ENCODE data around the gene PRAC2. TPM values are rescaled to one million over a fixed set of nuclear protein-coding genes. Genes with fewer than 3 reads are reported as not detected.

The PRAC2 gene
- total RNA-seq, 1 experiment from 2014 or later = not detected

DNA sequence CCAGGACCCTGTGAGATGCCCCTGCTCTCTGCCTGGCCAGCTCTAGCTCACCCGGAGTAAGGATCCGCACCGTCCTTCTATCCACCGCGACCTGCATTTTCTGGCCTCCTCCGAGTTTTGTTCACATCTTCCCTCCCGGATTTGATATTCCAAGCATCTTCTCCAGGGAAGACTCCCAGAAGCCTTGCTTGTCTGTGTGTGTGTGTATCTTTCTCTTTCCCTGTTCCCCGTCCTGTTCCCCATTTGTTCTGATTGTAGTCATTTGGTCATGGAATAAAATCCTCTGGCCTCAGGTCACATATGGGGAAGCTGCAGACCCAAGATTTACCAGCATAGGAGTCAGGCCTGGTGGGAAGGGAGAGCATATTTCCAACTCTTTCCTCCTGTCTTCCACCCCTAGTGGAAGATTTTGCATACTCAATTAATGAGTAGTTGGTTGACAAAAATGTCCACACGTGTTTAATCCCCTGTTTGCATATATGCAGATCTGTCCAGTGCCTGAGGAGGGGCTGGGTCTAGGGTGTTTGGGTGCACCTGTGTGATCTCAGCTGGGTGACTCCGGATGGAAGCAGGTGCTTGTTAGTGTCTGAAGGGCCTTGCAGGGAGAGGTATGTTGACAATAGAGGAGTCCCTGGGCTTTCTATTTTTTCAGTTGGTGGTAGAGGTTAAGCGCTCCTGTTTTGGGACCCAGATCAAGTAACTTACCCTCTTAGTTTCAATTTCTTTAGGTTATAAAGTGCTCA lies 2.5 kb upstream of the PRAC2 start:
- DNase-seq (ENCODE audit: low read depth) = no peak

DNA sequence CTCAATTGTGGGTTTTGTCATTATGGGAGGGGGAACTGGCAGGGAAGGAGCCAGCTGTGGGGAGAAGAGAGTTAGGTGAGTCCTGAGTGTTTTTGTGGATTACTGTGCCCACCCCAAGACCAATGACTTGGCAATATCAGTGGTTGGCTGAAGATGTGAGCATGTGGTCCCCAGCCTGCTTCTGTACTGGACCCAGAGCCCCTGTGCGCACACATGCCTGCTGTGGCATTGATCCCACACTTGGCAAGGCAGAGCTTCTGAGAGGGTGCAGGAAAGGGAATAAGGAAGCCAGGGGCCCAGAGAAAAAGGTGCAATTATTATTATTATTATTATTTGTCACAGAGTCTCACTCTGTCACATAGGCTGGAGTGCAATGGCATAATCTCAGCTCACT lies 2.0 kb upstream of the PRAC2 start:
- DNase-seq (ENCODE audit: low read depth) = no peak

DNA sequence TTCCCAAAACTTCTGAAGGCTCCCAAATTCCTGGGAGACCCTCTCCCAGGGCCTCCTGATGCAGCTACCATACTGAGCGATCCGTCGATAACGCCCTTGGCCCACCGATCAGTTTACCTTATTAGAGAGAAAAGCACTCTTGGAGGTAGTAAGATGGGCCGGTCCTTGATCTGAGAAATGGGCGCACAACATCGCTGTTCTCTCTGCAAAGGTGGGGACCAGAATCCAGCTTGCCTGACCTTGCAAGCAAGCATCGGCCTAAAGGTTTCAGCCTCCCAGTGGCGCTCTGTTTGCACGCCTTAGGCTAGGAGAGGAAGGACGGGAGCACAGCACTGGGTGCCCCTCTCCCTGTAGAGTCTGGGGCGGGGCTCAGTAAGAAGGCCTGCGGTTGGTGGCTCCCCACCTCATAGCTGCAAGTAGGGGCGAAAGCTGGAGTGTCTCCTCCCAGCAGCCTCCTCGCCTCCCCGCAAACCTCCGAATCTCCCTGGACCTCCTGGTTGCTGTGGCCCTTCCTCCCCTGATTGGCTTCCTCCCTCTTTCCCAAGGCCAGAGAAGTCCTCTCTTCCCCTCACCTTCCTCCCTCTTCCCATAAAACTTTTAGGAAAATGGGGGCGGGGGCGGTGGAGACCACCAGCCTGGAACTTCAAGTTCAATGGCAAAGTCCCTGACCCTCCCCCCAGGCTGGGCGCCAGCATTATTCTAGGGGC lies 631 bp upstream of the PRAC2 start, which contains the start of gene PRAC1:
PRAC1 (minus strand) TSS at position 318 of the 707 bp plus-strand sequence; CDS start at position 192, 126 bp downstream.
- DNase-seq (ENCODE audit: low read depth) = no peak

DNA sequence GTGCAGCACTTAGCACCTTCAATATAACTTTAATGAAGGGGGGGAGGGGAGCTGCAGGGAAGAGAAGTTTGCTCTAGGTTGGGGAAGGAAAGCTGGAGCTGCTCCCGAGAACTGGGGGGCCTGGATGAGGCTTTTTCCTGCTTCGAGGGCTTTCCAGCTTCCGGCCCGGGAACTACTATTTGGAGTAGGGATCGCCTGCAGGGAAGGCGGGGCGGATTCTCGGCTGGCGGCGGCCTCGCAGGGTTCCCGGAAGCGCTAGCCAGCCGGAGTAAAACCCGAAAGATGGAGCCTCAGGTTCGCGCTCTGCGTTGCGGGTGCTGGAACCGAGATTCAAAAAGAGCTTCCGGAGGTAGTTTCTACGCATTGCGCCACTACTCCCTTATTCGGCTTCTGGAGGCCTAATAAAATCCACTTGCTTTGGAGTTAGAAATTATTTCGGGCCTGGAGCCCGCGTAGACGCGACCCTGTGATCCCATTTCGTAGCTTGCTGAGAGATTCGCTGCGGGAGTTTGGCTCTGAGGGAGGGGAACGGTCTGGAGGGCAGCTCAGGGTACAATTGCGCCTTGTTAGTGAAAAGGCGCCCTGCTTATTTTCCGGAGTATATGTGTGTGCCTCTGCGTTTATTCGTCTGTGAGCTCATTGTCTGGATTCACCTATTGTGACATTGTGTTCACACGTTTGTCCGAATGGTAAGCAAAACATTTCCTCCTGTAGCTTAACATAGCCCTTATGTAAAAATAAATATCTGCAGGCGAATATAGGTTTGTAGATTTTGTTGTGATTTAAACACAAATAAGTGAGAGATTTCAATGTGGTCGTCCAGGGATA lies 652 bp downstream of the PRAC2 start:
- DNase-seq (ENCODE audit: low read depth) = no peak

DNA sequence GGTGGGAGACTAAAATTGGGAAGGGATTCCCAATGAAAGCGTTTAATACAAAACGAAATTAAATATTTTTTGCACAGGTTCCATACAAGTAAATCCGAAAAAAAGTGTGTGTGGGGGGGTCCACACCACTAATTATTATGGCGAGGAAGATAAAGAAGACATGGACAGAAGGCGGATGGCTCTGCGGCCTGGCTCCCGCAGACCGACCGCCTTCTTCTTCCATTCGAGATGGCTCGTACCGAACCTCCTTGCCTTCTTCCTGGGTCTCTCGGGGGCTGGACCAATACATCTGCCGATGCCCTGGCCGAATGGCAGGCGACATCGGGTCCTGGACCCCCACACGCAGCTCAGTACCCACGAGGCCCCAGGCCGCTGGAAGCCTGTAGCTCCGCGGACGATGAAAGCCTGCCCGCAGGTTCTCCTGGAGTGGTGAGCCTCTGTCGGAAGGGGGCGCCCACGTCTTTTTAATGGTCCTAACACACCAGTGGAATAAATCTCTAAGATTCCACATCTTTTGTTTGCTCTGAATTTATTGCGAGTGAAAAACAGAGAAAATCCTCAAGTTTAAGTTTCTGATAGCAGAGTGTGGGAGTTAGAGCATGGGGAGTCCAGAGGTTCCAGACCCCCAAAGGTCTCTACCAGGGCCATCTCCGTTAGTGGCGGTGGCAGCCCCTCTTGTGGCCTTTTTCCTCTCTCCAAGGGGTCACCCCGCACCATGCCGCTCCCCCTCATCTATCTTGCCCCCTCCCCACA lies 1.4 kb downstream of the PRAC2 start:
- peak; percentile 73 for DNase-seq (ENCODE audit: low read depth)

DNA sequence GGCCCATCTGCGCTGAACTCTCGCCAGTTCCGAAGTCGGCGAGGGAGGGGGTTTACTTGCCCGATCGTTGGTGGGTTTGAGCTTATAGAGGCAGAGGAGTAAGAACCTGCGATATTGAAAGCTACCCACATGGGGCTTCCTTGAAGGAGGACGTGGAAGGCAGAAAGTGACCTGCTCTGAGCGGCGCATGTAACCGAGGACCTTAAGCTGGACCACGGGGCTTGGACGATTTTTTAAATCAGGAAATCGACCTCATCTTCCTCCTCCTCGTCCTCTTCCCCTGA lies 2.0 kb downstream of the PRAC2 start:
- DNase-seq (ENCODE audit: low read depth) = peak; percentile 17

DNA sequence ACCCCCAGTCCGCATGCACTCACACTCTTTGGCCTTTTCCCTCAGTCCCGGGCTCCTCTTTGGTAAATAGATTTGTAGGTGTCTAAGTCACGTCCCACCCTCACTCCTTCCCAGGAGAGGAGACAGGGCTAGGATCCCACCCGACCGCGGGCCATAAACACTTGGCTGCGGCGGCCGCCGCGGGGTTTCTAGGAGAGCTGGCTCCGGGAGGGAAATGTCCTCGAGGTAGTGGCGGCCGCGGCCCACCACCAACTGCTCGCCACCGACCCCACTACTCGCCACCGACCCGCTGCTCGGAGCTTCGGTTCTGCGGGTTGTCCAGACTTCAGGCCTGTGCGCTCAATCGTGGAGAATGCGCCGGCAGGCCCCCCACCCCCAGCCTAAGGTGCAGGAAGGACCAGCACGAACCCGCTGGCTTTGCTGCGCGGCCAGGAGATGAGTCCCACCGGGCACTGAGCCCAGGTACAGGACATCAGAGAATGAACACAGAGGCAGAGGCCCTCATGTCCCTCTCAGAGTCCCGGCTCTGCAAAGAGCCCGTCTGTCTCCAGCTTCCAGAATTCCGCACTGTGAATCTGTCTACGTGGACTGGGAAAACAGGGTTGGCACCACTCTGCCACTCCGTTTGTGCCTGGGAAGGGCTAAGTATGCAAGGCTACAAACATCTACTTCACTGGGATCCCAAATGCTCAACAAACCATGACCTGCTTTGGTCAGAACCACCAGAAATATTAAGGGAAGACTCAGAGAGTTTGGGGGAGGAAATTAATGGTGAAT lies 2.5 kb downstream of the PRAC2 start:
- DNase-seq (ENCODE audit: low read depth) = no peak

DNA sequence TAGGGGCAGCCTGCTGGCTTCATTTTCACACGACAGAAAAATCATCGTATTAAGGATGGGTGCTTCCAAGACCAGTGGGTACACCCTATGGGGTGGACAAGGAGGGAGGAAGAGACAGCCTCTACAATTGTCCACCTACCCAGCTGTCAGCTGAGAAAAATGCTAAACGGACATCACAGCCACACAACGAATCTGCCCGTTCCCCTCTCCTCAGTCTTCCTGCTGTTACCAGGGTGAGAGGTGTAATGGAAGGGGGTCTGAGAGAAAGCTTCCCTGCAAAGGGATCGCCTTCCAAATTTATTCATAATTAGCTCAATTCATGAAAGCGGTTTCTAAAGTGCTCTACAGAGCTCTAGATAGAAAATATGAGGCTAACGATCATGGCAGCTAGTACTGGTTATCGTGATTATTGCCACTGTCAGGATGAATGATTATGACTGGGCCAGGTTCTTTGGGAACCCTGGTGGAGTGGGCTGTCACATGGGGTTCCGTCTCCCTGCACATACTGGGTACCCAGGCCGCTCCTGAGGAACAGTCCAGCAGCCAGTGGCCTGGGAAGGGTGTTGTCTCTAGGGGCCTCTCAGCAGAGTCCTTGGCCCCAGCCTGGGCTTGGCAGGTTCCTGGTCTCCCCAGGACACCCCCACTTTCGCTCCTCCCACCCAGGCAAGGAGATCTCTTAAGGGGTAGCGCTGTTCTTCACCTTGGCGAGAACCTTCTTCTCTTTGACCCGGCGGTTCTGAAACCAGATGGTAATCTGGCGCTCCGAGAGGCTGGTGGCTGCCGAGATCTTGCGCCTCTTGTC lies 3.3 kb downstream of the PRAC2 start:
- DNase-seq (ENCODE audit: low read depth) = no peak

DNA sequence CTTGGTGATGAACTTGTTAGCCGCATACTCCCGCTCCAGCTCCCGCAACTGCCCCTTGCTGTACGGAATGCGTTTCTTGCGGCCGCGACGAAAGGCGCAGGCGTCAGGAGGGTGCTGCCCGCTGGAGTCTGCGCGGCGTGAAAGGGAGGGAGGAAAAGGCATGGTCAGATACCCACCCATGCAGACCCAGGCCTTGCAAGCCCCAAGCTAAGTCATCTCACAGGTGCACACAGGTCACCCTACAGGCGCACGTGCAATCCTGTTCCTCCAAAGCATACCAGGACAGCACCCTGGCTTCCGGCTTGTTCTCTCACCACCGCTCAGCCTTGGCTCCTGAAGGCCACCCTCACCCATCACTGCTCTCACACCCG lies 3.9 kb downstream of the PRAC2 start:
- no peak for DNase-seq (ENCODE audit: low read depth)

DNA sequence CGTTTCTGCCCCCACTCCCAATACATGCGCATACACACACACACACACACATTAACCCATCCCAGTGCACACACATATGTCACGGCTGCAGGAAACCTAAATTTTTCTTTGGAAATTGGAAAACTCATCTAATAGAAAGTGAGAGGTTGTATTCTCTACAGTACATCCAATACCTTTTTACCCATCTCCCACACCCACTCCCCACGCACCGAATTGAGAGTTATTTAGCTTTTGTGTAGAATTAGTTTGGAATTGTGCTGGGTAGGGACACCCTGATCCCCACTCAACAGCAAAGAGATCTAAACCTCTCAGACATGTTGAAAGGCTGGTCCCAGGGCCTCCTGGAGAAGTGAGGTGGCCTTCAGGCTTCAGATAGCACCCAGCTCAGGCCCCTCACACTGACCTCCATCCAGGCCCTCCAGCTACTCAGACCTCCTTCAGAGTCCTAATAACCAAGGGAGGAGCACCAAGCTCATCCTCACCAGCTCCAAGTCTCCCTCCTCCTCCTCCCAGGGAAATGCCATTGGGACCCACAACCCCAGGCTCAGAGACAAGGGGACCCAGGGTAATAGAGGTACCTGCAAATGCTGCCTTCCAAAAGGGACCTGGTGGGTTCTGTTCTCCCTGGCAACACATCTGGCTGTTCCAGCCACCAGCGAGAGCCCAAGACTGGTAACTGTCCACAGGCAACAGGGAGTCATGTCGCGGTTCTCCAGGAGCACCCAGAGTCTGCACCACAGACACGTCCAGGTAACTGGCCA lies 4.6 kb downstream of the PRAC2 start:
- DNase-seq (ENCODE audit: low read depth) = no peak

DNA sequence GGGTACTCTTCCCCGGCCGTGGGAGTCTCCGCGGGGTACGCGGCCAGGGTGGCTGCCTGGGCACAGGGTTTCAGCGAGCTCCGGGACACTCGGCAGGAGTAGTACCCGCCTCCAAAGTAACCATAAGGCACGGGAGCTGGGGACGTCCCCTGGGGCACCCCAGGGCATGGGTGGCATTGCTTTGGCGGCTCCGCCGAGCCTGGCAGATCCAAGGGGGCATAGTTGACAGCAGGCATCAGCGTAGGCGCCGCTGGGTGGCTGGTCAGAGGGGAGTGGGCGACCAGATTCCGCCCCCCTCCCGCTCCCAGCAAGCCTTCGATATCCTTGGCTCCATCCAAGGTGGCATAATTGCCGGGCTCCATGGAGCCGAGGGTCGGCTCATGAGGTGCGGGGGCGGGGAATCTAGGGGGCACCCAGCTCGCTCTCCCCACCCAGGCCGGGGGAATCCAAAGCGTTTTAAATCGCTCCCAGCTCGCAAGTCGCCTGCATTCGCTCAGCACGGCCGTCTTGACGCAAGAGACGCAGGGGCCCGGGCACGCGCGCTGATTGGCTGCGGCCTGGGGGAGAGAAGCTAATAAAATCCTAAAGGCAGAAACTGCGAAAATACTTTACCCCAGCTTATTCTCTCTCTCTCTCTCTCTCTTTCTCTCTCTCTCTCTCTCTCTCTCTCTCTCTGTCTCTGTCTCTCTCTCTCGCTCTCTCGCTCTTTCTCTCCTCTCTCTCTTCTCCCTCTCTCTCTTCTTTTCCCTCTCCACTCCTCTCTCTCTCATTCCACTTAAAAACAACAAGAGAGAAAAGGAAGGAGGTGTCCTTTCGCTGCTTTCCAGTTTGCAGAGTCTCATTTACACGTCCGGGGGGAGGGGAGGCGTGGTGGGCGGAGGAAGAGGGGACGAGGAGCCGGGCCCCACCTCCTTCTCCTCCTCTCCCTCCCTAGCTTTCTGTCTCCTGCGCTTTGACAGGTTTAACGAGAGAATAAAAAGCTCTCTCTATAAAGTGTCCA lies 5.5 kb downstream of the PRAC2 start, which contains the start of gene HOXB13:
HOXB13 (minus strand) TSS at position 519 of the 1,000 bp plus-strand sequence; CDS start at position 362, 157 bp downstream.
- peak; percentile 81 for DNase-seq (ENCODE audit: low read depth)

DNA sequence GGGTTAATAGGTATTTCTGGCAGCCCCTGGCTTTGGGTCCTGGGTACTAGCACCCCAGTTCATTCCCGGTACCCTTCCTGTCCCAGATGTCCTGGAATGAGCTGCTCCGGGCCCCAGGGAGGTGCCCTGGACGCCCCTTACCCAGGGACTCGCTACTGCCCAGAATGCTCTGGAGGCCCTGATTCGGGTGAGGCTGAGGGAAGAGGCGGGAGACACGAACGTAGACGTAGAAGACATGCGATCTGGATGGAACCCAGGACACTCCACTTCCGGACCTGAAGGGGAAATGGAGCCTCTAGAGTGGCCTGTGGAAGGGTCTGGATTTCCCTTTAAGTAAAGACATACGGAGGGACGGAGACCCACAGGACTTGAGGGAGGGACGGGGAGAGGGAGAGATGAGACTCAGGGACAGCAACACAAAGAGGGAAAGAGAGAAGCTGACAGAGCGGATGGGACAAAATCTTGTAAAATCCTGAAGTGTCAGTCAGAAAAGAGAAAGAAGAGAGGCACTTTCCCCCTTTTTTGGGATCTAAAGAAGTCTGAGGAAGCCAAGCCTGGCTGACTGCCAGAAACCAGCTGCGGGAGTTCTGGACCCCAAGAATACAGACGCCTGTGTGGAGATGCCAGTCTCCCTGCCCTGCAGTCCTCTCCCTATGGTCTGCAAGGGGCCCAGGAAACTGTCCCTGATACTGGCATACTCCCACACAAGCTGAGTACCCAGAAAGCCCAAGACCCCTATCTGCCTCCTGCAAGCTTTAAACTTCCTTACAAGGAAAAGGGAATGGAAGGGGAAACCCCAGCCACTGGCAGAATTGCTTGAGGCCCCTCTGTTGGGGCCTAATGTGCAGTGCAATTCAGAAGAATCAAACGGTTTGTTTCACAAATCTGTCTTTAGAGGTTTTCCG lies 6.6 kb downstream of the PRAC2 start:
- no peak for DNase-seq (ENCODE audit: low read depth)

DNA sequence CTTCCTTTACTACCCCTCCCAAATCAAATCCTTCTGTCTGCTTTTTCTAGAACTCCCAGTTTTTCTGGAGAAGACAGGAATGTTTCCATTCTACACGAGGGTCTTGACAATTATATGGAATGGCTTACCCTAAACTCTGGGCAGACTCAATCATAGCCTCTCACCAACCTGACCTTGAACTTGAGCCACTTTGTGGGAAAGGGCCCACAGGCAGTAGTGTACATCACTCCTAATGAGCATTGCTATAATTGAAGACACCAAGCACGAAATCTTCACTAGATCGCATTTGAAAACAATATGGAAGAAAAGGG lies 7.2 kb downstream of the PRAC2 start:
- DNase-seq (ENCODE audit: low read depth) = no peak

DNA sequence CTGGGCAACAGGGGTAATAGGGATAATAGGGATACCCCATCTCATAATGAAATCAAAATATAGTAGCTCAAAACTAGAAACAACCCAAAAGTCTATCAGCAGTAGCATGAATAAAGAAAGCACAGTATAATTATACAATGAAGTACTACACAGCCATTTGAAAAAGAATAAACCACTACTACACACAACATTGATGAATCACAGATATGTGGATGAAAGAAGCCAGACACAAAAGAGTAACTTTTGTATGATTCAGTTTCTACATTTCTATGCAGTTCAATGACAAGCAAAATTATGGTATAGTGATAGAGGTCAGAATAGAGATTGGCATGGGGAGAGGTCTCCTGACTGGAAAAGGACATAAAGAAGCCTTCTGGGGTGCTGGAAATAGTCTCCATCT lies 8.4 kb downstream of the PRAC2 start:
- DNase-seq (ENCODE audit: low read depth) = no peak

DNA sequence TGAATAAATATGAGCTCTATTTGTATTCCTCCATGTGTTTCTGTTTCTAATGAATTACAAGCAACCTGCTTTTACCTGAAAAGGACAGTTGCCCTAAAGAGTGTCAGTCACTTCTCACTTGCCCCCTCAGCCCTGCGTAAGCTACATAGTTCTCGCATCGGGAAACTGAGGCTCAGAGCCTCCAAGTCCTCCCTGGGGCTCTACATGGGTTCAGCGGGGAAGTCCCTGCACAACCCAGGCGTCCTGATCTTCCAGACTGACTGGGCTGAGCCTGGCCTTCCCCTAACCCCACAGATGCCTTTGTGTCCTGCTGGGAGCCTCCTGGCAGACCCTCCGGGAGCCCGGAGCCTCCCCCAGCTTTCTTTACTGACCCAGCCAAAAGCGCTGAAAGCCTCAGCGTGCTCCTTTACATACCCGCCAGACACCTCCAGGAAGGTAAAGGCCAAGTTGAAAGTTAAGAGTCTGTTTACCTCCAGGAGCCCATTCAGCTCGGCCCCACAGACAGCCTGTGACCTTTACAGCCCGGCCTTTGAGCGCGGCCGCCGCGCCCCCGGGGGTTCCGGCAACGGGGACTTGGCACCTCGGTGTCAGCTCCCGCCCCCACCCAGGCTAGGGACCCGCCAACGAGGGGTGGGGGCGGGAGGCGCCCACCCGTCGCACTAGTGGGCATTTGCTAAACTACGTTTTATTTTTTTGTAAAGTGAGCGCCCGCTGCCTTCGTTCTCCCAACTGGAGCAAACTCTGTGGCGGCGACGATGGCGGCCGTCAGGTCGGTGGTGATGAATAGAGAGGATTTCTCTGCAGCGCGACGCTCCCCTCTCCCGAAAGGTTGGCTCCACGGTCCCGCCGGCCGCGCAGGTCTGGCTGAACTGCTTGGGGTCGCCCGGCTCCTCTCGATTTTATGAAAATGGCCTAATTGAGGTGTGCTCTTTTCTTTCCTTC lies 10.0 kb downstream of the PRAC2 start:
- no peak for DNase-seq (ENCODE audit: low read depth)
